HG03175 (cell line): ENCODE data around the gene ZMIZ1.

Source experiments
- ATAC-seq: cut with Tn5 transposase; IDR thresholded peaks from one replicate; pipeline ENCODE4 v1.9.1; 2021; ENCODE audit warnings: mild to moderate bottlenecking, moderate library complexity; ENCODE audit not compliant: unreplicated experiment

The ZMIZ1 gene

GRCh38 chr10:79219322-79219957, 150.7 kb downstream of the ZMIZ1 start:
- ATAC-seq = no peak

GRCh38 chr10:79220307-79220706, 151.5 kb downstream of the ZMIZ1 start:
- ATAC-seq = no peak

GRCh38 chr10:79221110-79222051, 152.6 kb downstream of the ZMIZ1 start:
- ATAC-seq = no peak

- ATAC-seq = no peak
Observed at GRCh38 chr10:79222186-79222585, 153.4 kb downstream of the ZMIZ1 start.

- no peak for ATAC-seq
Observed at GRCh38 chr10:79223091-79224048, 154.6 kb downstream of the ZMIZ1 start.

GRCh38 chr10:79224263-79224949, 155.6 kb downstream of the ZMIZ1 start:
- no peak for ATAC-seq

GRCh38 chr10:79224992-79225391, 156.2 kb downstream of the ZMIZ1 start:
- no peak for ATAC-seq

- no peak for ATAC-seq
Observed at GRCh38 chr10:79226391-79227245, 157.9 kb downstream of the ZMIZ1 start.

- ATAC-seq = no peak
Observed at GRCh38 chr10:79229071-79229541, 160.3 kb downstream of the ZMIZ1 start.

- ATAC-seq = no peak
Observed at GRCh38 chr10:79229830-79230327, 161.1 kb downstream of the ZMIZ1 start.

- no peak for ATAC-seq
Observed at GRCh38 chr10:79230328-79230830, 161.6 kb downstream of the ZMIZ1 start.

GRCh38 chr10:79230850-79231249, 162.1 kb downstream of the ZMIZ1 start:
- no peak for ATAC-seq

GRCh38 chr10:79231908-79232307, 163.1 kb downstream of the ZMIZ1 start:
- no peak for ATAC-seq

- no peak for ATAC-seq
Observed at GRCh38 chr10:79232864-79233263, 164.1 kb downstream of the ZMIZ1 start.

- no peak for ATAC-seq
Observed at GRCh38 chr10:79234391-79235315, 165.9 kb downstream of the ZMIZ1 start.

- ATAC-seq = no peak
Observed at GRCh38 chr10:79235765-79236432, 167.1 kb downstream of the ZMIZ1 start.

GRCh38 chr10:79236433-79236765, 167.6 kb downstream of the ZMIZ1 start:
- no peak for ATAC-seq
